Measurements from ENCODE around the gene RASSF5. TPM values are rescaled to one million over a fixed set of nuclear protein-coding genes. Genes with fewer than 3 reads are reported as not detected.
A peak's percentile ranks its signal among the peaks of the same experiment; 100 is the strongest.

RASSF5 gene
- total and polyA plus RNA-seq, 10 of the 15 experiments (the other 5 are each of a cell fraction or from before 2014, with no cell fraction given), result 14.0 to 89.6 (median 68.9) TPM

DNA sequence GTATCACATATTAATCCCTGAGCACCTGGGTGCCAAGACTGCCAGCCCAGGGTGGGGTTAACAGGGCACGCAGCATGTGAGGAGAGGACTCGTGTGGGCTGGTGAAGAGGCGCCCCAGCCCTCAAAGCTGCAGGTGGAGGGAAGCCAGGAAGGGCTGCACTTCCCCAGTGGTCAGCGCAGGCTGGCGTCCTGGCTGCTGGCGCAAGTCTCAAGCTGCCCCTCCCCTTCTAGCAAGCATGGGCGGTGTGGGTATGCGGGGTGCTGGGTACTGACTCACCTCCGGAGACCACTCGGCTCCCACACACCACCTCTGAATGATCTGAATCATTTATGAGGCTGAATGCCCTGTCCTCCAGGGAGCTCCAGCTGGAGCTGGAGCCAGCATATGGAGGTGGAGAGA is 60.9 kb downstream of the RASSF5 start:
- no TSS peak for BruUV-seq (replicated peaks)
- H3K27me3 ChIP-seq (replicated peaks in 1 of 2; ENCODE audit: control insufficient read depth in 2 of 2, insufficient read depth in 2 of 2, low read length in 1 of 2), result no peaks in the 10 kb centered on the region
- DNase-seq (ENCODE audit: low read depth, low spot score) (no peak), FAIRE-seq (no peak), ATAC-seq (no peak)
- H2AFZ ChIP-seq (ENCODE audit: control insufficient read depth, low read depth, low read length), result no peak overlapping the region
- H3K9me3 ChIP-seq (replicated peaks; ENCODE audit: control insufficient read depth, insufficient read depth, low read length), result no peaks in the 10 kb centered on the region
- H3K9ac ChIP-seq (ENCODE audit: control insufficient read depth, insufficient read depth, low read length), result no peak overlapping the region
- in situ Hi-C loops (cut with MboI) (no loop called here), intact Hi-C loops (cut with micrococcal nuclease; ENCODE audit: unreplicated experiment) (no loop called here)
- CTCF ChIA-PET, result interaction anchor here (0.8 to 18.4 kb wide), 5 partner anchors 9 to 23 kb away, joined by 4 to 330 read pairs (median 7); no protein-coding TSS in a partner anchor
- H3K36me3 ChIP-seq (ENCODE audit: control insufficient read depth in 2 of 2, insufficient read depth in 2 of 2, low read length in 1 of 2), result peaks cover 13 to 70% of the 10 kb centered on the region in 2 experiments
- peak overlapping the region; percentile 43 for H3K4me2 ChIP-seq (ENCODE audit: control insufficient read depth, insufficient read depth)
- peaks cover 12% of the 10 kb centered on the region for H4K20me1 ChIP-seq (ENCODE audit: control insufficient read depth, insufficient read depth)
- SMC1A ChIA-PET (ENCODE audit: uncharacterized antibody, unreplicated experiment), result interaction anchor here (1.0 to 21.1 kb wide), 3 partner anchors 14 to 23 kb away, joined by 3 to 476 read pairs (median 3); no protein-coding TSS in a partner anchor
- H3K27ac ChIP-seq (ENCODE audit: control insufficient read depth, insufficient read depth), result no peak overlapping the region
- RAD21 ChIA-PET (ENCODE audit: unreplicated experiment), result interaction anchor here (0.9 kb wide), 1 partner anchor 23 kb away, joined by 3 read pairs; no protein-coding TSS in a partner anchor
- H3K79me2 ChIP-seq (ENCODE audit: control insufficient read depth, insufficient read depth, low read length), result peaks cover 98% of the 10 kb centered on the region
- 94% methylated on average over 8 of the region's 10 CpGs for WGBS (ENCODE audit: insufficient coverage, insufficient replicate concordance, low lambda C conversion rate, missing lambda C conversion rate)
- no peak overlapping the region for H3K4me3 ChIP-seq
- POLR2A ChIA-PET, result interaction anchor here (1.2 to 2.1 kb wide), 3 partner anchors 9 to 12 kb away, joined by 4 to 11 read pairs (median 4); no protein-coding TSS in a partner anchor
- H3K4me1 ChIP-seq (ENCODE audit: control insufficient read depth, insufficient read depth, low read length), result peaks cover 43% of the 10 kb centered on the region
- no peak for TF ChIP-seq MEF2B (IDR thresholded peaks at IDR 0.05; ENCODE audit: partially characterized antibody, poor library complexity, severe bottlenecking)
- TF ChIP-seq, protein P1, sequence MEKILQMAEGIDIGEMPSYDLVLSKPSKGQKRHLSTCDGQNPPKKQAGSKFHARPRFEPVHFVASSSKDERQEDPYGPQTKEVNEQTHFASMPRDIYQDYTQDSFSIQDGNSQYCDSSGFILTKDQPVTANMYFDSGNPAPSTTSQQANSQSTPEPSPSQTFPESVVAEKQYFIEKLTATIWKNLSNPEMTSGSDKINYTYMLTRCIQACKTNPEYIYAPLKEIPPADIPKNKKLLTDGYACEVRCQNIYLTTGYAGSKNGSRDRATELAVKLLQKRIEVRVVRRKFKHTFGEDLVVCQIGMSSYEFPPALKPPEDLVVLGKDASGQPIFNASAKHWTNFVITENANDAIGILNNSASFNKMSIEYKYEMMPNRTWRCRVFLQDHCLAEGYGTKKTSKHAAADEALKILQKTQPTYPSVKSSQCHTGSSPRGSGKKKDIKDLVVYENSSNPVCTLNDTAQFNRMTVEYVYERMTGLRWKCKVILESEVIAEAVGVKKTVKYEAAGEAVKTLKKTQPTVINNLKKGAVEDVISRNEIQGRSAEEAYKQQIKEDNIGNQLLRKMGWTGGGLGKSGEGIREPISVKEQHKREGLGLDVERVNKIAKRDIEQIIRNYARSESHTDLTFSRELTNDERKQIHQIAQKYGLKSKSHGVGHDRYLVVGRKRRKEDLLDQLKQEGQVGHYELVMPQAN (conservative IDR thresholded peaks at IDR 0.05), result no peak
- TF ChIP-seq TBL1XR1 (IDR thresholded peaks at IDR 0.05; ENCODE audit: low read depth, low read length), result no peak
- TF ChIP-seq EZH2 (IDR thresholded peaks at IDR 0.05; ENCODE audit: borderline replicate concordance, control insufficient read depth, low read depth, low read length), result no peak
- no peak for TF ChIP-seq ZSCAN29 (IDR thresholded peaks at IDR 0.05)
- TF ChIP-seq, protein P2, sequence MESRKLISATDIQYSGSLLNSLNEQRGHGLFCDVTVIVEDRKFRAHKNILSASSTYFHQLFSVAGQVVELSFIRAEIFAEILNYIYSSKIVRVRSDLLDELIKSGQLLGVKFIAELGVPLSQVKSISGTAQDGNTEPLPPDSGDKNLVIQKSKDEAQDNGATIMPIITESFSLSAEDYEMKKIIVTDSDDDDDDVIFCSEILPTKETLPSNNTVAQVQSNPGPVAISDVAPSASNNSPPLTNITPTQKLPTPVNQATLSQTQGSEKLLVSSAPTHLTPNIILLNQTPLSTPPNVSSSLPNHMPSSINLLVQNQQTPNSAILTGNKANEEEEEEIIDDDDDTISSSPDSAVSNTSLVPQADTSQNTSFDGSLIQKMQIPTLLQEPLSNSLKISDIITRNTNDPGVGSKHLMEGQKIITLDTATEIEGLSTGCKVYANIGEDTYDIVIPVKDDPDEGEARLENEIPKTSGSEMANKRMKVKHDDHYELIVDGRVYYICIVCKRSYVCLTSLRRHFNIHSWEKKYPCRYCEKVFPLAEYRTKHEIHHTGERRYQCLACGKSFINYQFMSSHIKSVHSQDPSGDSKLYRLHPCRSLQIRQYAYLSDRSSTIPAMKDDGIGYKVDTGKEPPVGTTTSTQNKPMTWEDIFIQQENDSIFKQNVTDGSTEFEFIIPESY (IDR thresholded peaks at IDR 0.05), result no peak
- no peak for TF ChIP-seq SPI1 (IDR thresholded peaks at IDR 0.05; ENCODE audit: borderline replicate concordance, insufficient read depth, low read depth, low read length)
- TF ChIP-seq RCOR1 (conservative IDR thresholded peaks at IDR 0.05; ENCODE audit: low read depth, low read length), result no peak
- no peak for TF ChIP-seq SIX5 (IDR thresholded peaks at IDR 0.05; ENCODE audit: low read depth, low read length, severe bottlenecking)
- TF ChIP-seq EGR1 (IDR thresholded peaks at IDR 0.05; ENCODE audit: borderline replicate concordance in 1 of 2, low read depth in 2 of 2, low read length in 2 of 2), result no peak
- TF ChIP-seq TCF3 (IDR thresholded peaks at IDR 0.05; ENCODE audit: borderline replicate concordance, insufficient read depth, low read depth, low read length), result no peak
- TF ChIP-seq POLR2AphosphoS2 (IDR thresholded peaks at IDR 0.05; ENCODE audit: low read depth, low read length), result no peak
- TF ChIP-seq HDAC2 (IDR thresholded peaks at IDR 0.05), result no peak
- TF ChIP-seq BACH1 (IDR thresholded peaks at IDR 0.05; ENCODE audit: borderline replicate concordance), result no peak
- TF ChIP-seq, protein P3, sequence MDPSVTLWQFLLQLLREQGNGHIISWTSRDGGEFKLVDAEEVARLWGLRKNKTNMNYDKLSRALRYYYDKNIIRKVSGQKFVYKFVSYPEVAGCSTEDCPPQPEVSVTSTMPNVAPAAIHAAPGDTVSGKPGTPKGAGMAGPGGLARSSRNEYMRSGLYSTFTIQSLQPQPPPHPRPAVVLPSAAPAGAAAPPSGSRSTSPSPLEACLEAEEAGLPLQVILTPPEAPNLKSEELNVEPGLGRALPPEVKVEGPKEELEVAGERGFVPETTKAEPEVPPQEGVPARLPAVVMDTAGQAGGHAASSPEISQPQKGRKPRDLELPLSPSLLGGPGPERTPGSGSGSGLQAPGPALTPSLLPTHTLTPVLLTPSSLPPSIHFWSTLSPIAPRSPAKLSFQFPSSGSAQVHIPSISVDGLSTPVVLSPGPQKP (IDR thresholded peaks at IDR 0.05; ENCODE audit: low read depth, low read length), result no peak
- TF ChIP-seq, protein P4, sequence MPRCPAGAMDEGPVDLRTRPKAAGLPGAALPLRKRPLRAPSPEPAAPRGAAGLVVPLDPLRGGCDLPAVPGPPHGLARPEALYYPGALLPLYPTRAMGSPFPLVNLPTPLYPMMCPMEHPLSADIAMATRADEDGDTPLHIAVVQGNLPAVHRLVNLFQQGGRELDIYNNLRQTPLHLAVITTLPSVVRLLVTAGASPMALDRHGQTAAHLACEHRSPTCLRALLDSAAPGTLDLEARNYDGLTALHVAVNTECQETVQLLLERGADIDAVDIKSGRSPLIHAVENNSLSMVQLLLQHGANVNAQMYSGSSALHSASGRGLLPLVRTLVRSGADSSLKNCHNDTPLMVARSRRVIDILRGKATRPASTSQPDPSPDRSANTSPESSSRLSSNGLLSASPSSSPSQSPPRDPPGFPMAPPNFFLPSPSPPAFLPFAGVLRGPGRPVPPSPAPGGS (IDR thresholded peaks at IDR 0.05; ENCODE audit: borderline replicate concordance, insufficient read depth, low read depth, low read length, poor library complexity, severe bottlenecking), result no peak
